Muscle of arm (tissue), 12 donors: ENCODE measurements around the gene CYB5D1. TPM values are rescaled to one million over a fixed set of nuclear protein-coding genes. Genes with fewer than 3 reads are reported as not detected.
A peak's percentile ranks its signal among the peaks of the same experiment; 100 is the strongest.

ENCODE experiments used
- DNase-seq: peaks from one replicate; pipeline ENCODE4 v3.0.0-alpha.2; 2013
- polyA plus RNA-seq, 12 donors: library from polyadenylated mRNA; unstranded; fragments of 120-200 nt; gene quantifications; one replicate each; pipeline ENCODE4 v1.2.1, GENCODE V29; 2013; ENCODE audit not compliant: insufficient read length in 12 of 12

CYB5D1 gene
- polyA plus RNA-seq, 12 donors: 6.7 to 14.1 (median 8.7) TPM; not detected in 1

DNA sequence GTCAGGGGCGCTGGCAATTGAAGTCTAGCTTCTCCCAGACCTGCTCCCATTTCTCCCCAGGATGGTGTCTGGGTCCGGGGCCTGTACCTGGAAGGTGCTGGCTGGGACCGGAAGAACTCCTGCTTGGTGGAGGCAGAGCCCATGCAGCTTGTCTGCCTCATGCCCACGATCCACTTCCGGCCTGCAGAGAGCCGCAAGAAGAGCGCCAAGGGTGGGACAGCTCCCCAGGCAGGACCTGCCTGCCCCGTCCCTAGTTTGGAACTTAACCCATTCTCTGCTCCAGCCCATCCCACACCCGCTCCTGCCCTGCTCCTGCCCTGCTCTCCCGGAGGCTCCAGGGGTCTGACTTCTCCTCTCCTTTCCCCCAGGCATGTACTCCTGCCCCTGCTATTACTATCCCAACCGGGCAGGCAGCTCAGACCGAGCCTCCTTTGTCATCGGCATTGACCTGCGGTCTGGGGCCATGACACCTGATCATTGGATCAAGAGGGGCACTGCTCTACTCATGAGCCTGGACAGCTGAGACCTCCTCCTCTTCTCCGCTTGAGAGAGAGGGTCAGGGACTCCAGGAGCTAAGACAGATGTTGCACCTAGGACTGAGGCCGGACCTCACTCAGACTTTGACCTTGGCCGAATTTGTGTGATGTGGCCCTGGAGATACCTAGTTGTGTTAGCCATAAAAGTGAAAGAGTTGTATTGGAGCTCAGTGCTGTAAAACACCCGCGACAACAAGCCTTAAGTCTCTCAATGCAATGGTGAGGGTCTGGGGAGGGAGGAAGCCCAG is 24.6 kb upstream of the CYB5D1 start:
- DNase-seq: no peak

- DNase-seq: peak; percentile 90
These were observed 23.8 kb upstream of the CYB5D1 start, which contains the start of gene KDM6B for GRCh38 chr17:7833795-7834541. TSS of gene KDM6B (plus strand) at chr17:7834217. CDS start at chr17:7845555, 11,338 bp downstream.

- no peak for DNase-seq
These were observed 23.3 kb upstream of the CYB5D1 start for GRCh38 chr17:7834542-7834956.

DNA sequence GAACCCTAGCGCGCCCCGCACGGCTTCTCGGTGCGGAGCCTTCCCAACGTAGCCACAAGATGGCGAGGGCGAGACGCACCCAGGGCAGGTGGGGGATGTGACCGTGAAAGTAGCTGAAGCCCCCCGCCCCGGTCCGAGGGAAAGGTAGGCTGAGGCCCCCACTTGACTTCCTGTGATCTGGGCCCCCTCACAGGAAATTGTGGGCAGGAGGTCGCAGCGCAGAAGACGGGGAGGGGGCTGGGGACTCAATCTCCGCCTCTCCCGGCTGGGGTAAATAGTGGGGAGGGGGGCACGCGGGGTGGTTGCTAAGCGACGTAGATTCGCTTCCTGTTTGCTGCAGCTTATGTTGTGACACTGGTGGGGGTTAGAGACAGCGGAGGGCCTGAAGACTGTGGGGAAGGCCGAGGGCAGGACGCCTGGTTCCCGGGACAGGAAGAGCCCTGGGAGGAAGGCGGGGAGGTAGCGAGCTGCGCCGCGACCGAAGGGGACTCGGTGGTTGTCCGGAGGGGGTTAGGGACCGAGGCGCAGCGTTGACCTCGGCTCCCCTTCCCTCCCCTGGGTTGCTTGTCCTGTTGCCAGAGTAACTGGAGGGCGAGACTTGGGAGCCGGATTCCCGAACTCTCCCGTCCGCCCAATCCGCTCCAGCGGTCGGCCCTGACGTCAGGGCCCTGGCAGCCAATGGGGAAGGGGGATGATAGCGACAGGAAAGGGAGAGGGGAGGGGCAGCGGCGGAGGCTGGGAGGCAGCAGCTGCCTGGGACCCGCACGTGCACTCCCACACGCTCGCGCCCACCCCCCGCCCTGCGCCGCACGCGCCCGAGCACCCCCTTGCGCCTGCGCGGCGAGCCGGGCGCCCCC is 22.6 kb upstream of the CYB5D1 start:
- peak; percentile 99 for DNase-seq

DNA sequence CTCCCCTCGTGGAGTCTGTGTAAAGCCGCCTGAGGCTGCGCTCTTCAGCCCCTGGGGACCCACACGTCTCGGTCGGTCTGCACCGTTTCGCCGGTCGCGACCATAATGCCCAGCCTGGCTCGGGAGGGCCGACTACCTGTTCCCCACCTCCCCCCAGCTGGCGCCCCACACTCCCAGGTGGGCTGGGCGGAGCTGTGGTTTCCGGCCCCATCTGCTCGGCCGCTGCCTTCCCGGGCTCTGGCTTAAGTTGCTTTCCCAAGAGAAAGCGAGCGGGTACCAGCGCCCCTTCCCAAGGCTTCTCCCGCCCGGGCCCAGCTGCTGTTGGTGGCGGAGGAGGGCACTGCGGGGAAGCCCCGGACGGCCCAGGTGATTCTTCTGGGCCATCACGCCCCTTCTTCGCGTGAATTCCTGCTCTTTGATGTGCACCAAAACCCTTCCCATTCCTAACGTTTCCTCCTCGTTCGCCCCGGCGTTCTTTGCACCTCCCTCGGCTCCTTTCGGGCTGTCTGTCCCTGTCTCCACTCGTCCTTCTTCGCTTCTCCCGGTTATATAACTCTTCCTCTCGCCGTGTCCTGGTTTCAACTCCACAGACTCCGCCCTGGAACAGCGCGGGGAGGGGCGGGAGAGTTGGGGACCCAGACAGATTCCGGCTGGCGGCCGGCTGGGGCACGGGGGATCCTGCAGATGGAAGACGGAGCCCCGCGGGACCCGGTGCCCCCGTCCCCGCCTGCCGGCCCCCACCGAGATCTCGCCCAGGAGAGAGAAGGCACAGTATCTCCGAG is 21.8 kb upstream of the CYB5D1 start:
- peak; percentile 76 for DNase-seq

GRCh38 chr17:7836596-7837407 is 21.0 kb upstream of the CYB5D1 start:
- peak; percentile 87 for DNase-seq

DNA sequence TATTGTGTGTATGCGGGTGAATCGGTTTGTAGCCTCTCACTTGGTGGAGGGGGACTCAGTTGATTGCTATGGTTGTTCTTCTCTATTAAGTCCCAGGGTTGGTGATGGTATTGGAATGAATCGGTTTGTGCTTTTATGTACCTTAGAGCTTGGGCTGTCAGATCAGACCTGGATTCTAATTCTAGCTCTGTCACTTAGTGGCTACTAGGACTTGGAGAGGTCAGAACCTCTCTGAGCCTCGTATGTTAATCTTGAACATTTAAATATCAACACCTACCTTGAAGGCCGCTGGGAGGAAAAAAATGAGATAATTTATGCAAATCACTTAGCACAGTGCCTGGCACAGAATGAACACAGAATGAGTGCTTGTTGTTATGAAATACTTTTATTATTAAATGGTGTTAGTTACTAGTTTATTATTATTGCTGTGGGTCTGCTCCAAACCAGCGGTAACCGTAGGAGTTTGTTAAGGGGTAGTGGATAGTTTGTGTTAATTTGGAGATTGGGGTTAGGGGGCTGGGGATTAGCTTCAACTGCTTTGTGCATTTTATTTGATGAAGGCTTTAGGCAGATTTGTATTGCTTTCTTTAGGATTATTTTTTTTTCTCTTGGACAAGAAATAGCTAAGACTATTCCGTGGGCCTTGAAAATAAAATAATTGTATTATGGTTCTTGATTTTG is 20.3 kb upstream of the CYB5D1 start:
- no peak for DNase-seq

DNA sequence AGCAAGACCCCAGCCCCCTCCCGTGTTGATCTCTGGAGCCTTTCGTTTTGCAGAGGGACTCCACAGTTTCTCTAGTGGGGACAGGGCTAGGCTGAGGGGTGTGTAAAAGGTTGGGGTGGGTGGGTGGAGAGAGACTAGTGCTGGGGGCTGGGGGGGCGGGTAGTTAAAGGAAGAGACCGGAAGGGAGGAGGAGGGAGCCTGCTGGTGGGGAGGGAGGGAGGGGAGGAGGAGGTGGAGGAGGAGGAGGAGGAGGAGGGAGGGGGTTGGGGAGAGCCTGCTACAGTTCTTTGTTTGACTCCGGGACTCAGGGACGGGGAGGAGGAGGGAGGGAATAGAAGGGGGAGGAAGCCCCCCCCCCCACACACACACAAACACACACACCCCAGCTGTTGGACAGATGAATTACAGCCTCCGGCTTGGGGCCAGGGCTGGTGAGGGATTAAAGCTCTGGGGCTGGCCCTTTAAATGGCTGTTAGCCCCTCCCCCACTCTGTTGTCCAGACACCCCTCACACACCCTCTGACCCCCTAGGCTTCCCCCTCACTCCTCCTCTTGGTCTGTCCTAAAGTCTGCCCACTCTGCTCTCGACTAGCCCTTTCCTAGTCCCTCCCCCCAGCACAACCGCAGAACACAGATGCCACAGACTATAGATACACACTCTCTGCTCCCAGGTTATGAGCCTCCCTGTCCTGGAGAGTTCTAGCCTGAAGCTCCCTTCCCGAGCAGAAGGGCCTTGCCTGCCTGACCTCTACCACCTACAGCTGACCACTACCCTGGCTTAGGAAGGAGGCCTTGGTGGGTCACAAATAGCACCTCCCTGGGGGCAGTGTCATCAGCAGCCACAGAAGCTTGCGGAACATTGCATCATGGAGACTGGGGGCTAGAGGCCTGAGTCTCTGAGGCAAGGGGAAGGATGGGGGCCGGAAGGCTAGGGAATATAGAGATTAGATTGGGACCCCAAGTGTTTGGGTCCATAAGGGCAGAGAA is 19.4 kb upstream of the CYB5D1 start:
- DNase-seq: peak; percentile 57

- no peak for DNase-seq
These were observed 18.5 kb upstream of the CYB5D1 start for GRCh38 chr17:7839190-7839875.

GRCh38 chr17:7839876-7840261 is 17.9 kb upstream of the CYB5D1 start:
- no peak for DNase-seq

- no peak for DNase-seq
These were observed 17.4 kb upstream of the CYB5D1 start for GRCh38 chr17:7840441-7840840.

GRCh38 chr17:7840875-7841274 is 16.9 kb upstream of the CYB5D1 start:
- DNase-seq: no peak

DNA sequence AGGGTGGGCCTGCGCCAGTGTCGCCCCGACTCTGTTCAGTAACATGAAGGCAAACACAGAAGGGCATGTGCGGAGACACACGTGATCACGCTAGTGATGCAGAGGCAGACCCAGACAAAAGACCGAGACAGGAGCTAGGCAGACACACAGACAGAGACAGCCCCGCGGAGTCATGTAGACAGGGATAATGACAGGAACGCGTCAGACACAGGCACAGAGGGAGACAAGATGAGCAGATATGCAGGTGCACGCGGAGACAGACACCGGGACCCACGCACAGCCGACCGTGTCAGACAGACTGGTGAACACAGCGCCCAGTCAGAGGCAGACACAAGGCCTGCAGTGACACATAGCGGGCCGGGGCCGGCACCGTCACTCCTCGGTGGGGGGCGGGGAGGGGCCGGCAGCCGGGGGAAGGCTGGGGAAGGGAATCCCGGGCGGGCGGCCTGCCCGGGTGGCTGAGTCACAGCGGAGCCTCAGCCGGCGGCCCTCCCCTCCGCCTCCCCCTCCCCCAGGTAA is 16.3 kb upstream of the CYB5D1 start:
- peak; percentile 86 for DNase-seq

- DNase-seq: peak; percentile 95
These were observed 15.9 kb upstream of the CYB5D1 start for GRCh38 chr17:7841915-7842379.

GRCh38 chr17:7842380-7843256 is 15.2 kb upstream of the CYB5D1 start:
- DNase-seq: peak; percentile 65

- DNase-seq: no peak
These were observed 14.6 kb upstream of the CYB5D1 start for GRCh38 chr17:7843257-7843535.
